NB4 (cell line): Measurements from ENCODE around the gene LIPA.

Experiments
- DNase-seq: peaks from one replicate; pipeline ENCODE4 v3.0.0; 2010; ENCODE audit warnings: low read depth
- H3K4me3 ChIP-seq: one replicate; pipeline ENCODE4 v1.5.1; 2011; ENCODE audit warnings: mild to moderate bottlenecking, low read depth, low read length, moderate library complexity
- CTCF ChIP-seq: IDR thresholded peaks from one replicate; pipeline ENCODE4 v1.5.1; 2012; ENCODE audit warnings: low read depth, low read length
- MYC ChIP-seq: IDR thresholded peaks from 2 replicates; pipeline ENCODE4 v1.6.1; 2011; ENCODE audit warnings: low read depth, low read length
- POLR2A ChIP-seq: IDR thresholded peaks from 2 replicates; pipeline ENCODE4 v1.6.1; 2011; ENCODE audit warnings: mild to moderate bottlenecking; ENCODE audit not compliant: insufficient read length; ENCODE audit errors: extremely low read depth
- TF ChIP-seq, protein P1 (sequence below): IDR thresholded peaks from 2 replicates; pipeline ENCODE4 v1.6.1; 2011; ENCODE audit warnings: low read depth, low read length

LIPA gene

GRCh38 chr10:89275383-89275782, 23.8 kb upstream of the LIPA start:
- TF ChIP-seq CTCF (no peak), POLR2A (no peak), MYC (no peak)
- TF ChIP-seq, protein P1, sequence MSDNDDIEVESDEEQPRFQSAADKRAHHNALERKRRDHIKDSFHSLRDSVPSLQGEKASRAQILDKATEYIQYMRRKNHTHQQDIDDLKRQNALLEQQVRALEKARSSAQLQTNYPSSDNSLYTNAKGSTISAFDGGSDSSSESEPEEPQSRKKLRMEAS = no peak
- no peak overlapping the region for H3K4me3 ChIP-seq
- DNase-seq = no peak

GRCh38 chr10:89274928-89275327, 23.4 kb upstream of the LIPA start:
- no peak overlapping the region for H3K4me3 ChIP-seq
- TF ChIP-seq, protein P1 = no peak
- TF ChIP-seq CTCF = no peak
- no peak for DNase-seq

DNA sequence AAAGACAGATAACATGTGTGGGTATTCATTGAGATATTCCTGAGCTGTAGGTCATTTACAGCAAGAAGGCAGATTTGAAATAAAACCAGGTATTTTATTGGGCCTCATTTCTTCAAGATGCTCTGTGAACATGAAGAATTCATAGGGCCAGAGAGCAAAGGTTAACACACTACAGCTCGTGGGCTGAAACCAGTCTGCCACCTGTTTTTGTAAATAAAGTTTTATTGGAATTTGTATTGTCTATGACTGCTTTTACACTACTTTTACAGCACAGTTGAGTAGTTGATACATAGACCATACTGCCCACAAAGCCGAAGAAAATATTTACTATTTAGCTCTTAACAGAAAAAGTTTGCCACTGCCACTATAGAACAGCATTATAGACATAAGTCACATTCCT, 22.1 kb upstream of the LIPA start:
- H3K4me3 ChIP-seq = no peak overlapping the region
- TF ChIP-seq MYC (no peak), POLR2A (no peak), CTCF (no peak)
- TF ChIP-seq, protein P1 = no peak
- no peak for DNase-seq

GRCh38 chr10:89271532-89271931, 20.0 kb upstream of the LIPA start:
- DNase-seq = no peak
- no peak for TF ChIP-seq CTCF
- TF ChIP-seq, protein P1 = no peak
- no peak for TF ChIP-seq POLR2A
- TF ChIP-seq MYC = no peak
- H3K4me3 ChIP-seq = no peak overlapping the region

GRCh38 chr10:89270153-89270483, 18.5 kb upstream of the LIPA start:
- DNase-seq = no peak
- H3K4me3 ChIP-seq = no peak overlapping the region
- TF ChIP-seq MYC (no peak), POLR2A (no peak)

- no peak for DNase-seq
- TF ChIP-seq CTCF = no peak
- TF ChIP-seq, protein P1 = no peak
- no peak overlapping the region for H3K4me3 ChIP-seq
These were observed 18.0 kb upstream of the LIPA start for GRCh38 chr10:89269433-89270152.
